ENCODE results near the gene ZIC1. TPM values are rescaled to one million over a fixed set of nuclear protein-coding genes. Genes with fewer than 3 reads are reported as not detected.
A peak's percentile ranks its signal among the peaks of the same experiment; 100 is the strongest.

Gene ZIC1
- total RNA-seq, 4 donors from 2014 or later: not detected

- 13 to 15% methylated on average over 20 of the region's 20 CpGs for WGBS, 2 donors
- no peak for DNase-seq (ENCODE audit: low spot score in 2 of 2)
- Histone ChIP-seq H3K4me1 (peaks cover 0 to 70% (median 24%) of the 10 kb centered on the region in 4 donors), H3K27ac (no peak overlapping the region), H3K27me3 (peaks cover 15 to 99% of the 10 kb centered on the region in 2 donors), H3K36me3 (no peaks in the 10 kb centered on the region), H3K4me3 (no peak overlapping the region), H3K9me3 (peaks cover 0 to 28% (median 2%) of the 10 kb centered on the region in 4 donors)
- no peak for TF ChIP-seq CTCF (IDR thresholded peaks at IDR 0.05)
- TF ChIP-seq POLR2A (IDR thresholded peaks at IDR 0.05): no peak
- no peak for TF ChIP-seq EP300 (IDR thresholded peaks at IDR 0.05)
These were observed 2.7 kb downstream of the ZIC1 start for GRCh38 chr3:147411815-147412241.

- no peaks in the 10 kb centered on the region for H3K36me3 ChIP-seq
- no peak for DNase-seq (ENCODE audit: low spot score in 2 of 2)
- no peak overlapping the region for H3K4me3 ChIP-seq
- no peak overlapping the region for H3K27ac ChIP-seq
- peaks cover 0 to 65% (median 24%) of the 10 kb centered on the region in 4 donors for H3K4me1 ChIP-seq
- H3K27me3 ChIP-seq: peaks cover 15 to 99% of the 10 kb centered on the region in 2 donors
- 15% methylated on average over 32 of the region's 32 CpGs for WGBS, 2 donors
- TF ChIP-seq POLR2A (IDR thresholded peaks at IDR 0.05) (no peak), CTCF (IDR thresholded peaks at IDR 0.05) (no peak), EP300 (IDR thresholded peaks at IDR 0.05) (peak in 1 of 2 donors; percentile 14)
- peaks cover 0 to 28% (median 2%) of the 10 kb centered on the region in 4 donors for H3K9me3 ChIP-seq
These were observed 3.2 kb downstream of the ZIC1 start for GRCh38 chr3:147412261-147412916.

- no peak overlapping the region for H3K27ac ChIP-seq
- H3K4me1 ChIP-seq: peaks cover 0 to 58% (median 24%) of the 10 kb centered on the region in 4 donors
- H3K4me3 ChIP-seq: peak overlapping the region in 2 of 4 donors; percentile 5 to 28
- H3K9me3 ChIP-seq: peaks cover 0 to 24% (median 2%) of the 10 kb centered on the region in 4 donors
- no peak for DNase-seq (ENCODE audit: low spot score in 2 of 2)
- H3K36me3 ChIP-seq: no peaks in the 10 kb centered on the region
- TF ChIP-seq CTCF (IDR thresholded peaks at IDR 0.05): no peak
- TF ChIP-seq EP300 (IDR thresholded peaks at IDR 0.05): peak in 1 of 2 donors; percentile 29
- no peak for TF ChIP-seq POLR2A (IDR thresholded peaks at IDR 0.05)
- peaks cover 15 to 99% of the 10 kb centered on the region in 2 donors for H3K27me3 ChIP-seq
- 10 to 12% methylated on average over 37 of the region's 37 CpGs for WGBS, 2 donors
These were observed 3.9 kb downstream of the ZIC1 start for GRCh38 chr3:147412917-147413685.

- TF ChIP-seq EP300 (IDR thresholded peaks at IDR 0.05): no peak
- TF ChIP-seq POLR2A (IDR thresholded peaks at IDR 0.05): no peak
- no peak for TF ChIP-seq CTCF (IDR thresholded peaks at IDR 0.05)
- peak overlapping the region in 2 of 4 donors; percentile 5 to 28 for H3K4me3 ChIP-seq
- H3K36me3 ChIP-seq: no peaks in the 10 kb centered on the region
- H3K4me1 ChIP-seq: peaks cover 0 to 55% (median 24%) of the 10 kb centered on the region in 4 donors
- no peak for DNase-seq (ENCODE audit: low spot score in 2 of 2)
- peaks cover 10 to 99% of the 10 kb centered on the region in 2 donors for H3K27me3 ChIP-seq
- H3K27ac ChIP-seq: no peak overlapping the region
- WGBS, 2 donors: 9 to 11% methylated on average over 24 of the region's 24 CpGs
- H3K9me3 ChIP-seq: peaks cover 0 to 24% (median 2%) of the 10 kb centered on the region in 4 donors
These were observed 4.7 kb downstream of the ZIC1 start for GRCh38 chr3:147413686-147414389.

All from tibial nerve (tissue), 4 donors.